ENCODE data around the gene FER. TPM values are rescaled to one million over a fixed set of nuclear protein-coding genes. Genes with fewer than 3 reads are reported as not detected.

The FER gene
- total and polyA plus RNA-seq, 2 of the 13 experiments (the other 11 are each of a cell fraction or from before 2014, with no cell fraction given) = 7.9 to 29.0 TPM

DNA sequence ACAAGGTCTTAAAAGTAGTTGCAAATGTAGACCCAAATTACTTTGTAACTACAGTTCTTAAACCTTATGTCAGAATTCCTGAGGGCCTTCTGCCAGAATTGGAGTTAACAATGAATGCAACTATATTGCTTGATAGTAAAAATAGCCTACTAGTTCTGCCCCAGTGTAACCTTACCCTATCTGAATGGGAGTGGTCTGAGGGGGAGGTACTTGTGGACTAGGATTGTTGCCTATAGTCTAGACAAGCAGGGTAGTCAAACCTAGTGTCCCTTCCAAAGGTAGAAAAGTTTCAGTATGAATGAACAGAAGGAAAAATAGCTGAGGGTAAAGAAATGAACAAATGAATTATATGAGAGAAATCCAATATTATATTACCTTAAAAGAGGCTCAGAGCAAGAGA is 419.9 kb downstream of the FER start:
- DNase-seq (ENCODE audit: low spot score) (no peak), ATAC-seq (no peak), FAIRE-seq (no peak)
- no peaks in the 10 kb centered on the region for H3K36me3 ChIP-seq (replicated peaks in 1 of 2; ENCODE audit: control insufficient read depth in 1 of 2, insufficient read depth in 2 of 2, low read length in 2 of 2)
- TF ChIP-seq SALL1 (CRISPR knock-in tag; IDR thresholded peaks at IDR 0.05) (no peak), MBD4 (IDR thresholded peaks at IDR 0.05; ENCODE audit: borderline replicate concordance, low read length) (no peak), FOXM1 (CRISPR knock-in tag; IDR thresholded peaks at IDR 0.05) (no peak), HDAC6 (IDR thresholded peaks at IDR 0.05; ENCODE audit: low read depth, low read length) (no peak), NCOA1 (CRISPR knock-in tag; IDR thresholded peaks at IDR 0.05) (no peak), ZNF788 (CRISPR knock-in tag; IDR thresholded peaks at IDR 0.05; ENCODE audit: borderline replicate concordance) (no peak), GTF2F1 (IDR thresholded peaks at IDR 0.05; ENCODE audit: low read length) (no peak), DZIP1 (CRISPR knock-in tag; IDR thresholded peaks at IDR 0.05) (no peak), FLYWCH1 (CRISPR knock-in tag; IDR thresholded peaks at IDR 0.05) (no peak), CBX2 (IDR thresholded peaks at IDR 0.05; ENCODE audit: low read depth, low read length) (no peak), CBX2 (CRISPR knock-in tag; IDR thresholded peaks at IDR 0.05; ENCODE audit: low read depth) (no peak), TEAD2 (CRISPR knock-in tag; IDR thresholded peaks at IDR 0.05) (no peak), MAZ (IDR thresholded peaks at IDR 0.05; ENCODE audit: borderline replicate concordance, low read depth, low read length) (no peak), MAZ (CRISPR knock-in tag; IDR thresholded peaks at IDR 0.05; ENCODE audit: low read depth) (no peak), ZBTB34 (CRISPR knock-in tag; IDR thresholded peaks at IDR 0.05) (no peak), ZNF205 (CRISPR knock-in tag; IDR thresholded peaks at IDR 0.05) (no peak), MYNN (CRISPR knock-in tag; IDR thresholded peaks at IDR 0.05; ENCODE audit: low read depth) (no peak), ZNF614 (CRISPR knock-in tag; IDR thresholded peaks at IDR 0.05; ENCODE audit: borderline replicate concordance) (no peak), DNMT3B (CRISPR knock-in tag; conservative IDR thresholded peaks at IDR 0.05) (no peak)
- TF ChIP-seq, protein P1, sequence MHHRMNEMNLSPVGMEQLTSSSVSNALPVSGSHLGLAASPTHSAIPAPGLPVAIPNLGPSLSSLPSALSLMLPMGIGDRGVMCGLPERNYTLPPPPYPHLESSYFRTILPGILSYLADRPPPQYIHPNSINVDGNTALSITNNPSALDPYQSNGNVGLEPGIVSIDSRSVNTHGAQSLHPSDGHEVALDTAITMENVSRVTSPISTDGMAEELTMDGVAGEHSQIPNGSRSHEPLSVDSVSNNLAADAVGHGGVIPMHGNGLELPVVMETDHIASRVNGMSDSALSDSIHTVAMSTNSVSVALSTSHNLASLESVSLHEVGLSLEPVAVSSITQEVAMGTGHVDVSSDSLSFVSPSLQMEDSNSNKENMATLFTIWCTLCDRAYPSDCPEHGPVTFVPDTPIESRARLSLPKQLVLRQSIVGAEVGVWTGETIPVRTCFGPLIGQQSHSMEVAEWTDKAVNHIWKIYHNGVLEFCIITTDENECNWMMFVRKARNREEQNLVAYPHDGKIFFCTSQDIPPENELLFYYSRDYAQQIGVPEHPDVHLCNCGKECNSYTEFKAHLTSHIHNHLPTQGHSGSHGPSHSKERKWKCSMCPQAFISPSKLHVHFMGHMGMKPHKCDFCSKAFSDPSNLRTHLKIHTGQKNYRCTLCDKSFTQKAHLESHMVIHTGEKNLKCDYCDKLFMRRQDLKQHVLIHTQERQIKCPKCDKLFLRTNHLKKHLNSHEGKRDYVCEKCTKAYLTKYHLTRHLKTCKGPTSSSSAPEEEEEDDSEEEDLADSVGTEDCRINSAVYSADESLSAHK (CRISPR knock-in tag; IDR thresholded peaks at IDR 0.05; ENCODE audit: borderline replicate concordance) = no peak
- TF ChIP-seq, protein P2, sequence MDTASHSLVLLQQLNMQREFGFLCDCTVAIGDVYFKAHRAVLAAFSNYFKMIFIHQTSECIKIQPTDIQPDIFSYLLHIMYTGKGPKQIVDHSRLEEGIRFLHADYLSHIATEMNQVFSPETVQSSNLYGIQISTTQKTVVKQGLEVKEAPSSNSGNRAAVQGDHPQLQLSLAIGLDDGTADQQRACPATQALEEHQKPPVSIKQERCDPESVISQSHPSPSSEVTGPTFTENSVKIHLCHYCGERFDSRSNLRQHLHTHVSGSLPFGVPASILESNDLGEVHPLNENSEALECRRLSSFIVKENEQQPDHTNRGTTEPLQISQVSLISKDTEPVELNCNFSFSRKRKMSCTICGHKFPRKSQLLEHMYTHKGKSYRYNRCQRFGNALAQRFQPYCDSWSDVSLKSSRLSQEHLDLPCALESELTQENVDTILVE (CRISPR knock-in tag; IDR thresholded peaks at IDR 0.05) = no peak
- no peaks in the 10 kb centered on the region for H3K9me3 ChIP-seq (ENCODE audit: low read length)
- in situ Hi-C loops (cut with HindIII; ENCODE audit: extremely low pct_ligation_motif_present, low pct_unique_long_range_greater_than_20kb) (no loop called here), intact Hi-C loops (cut with micrococcal nuclease; ENCODE audit: unreplicated experiment) (no loop called here)
- no peaks in the 10 kb centered on the region for H4K20me1 ChIP-seq (ENCODE audit: insufficient read depth, low read length)
- H3K27ac ChIP-seq (ENCODE audit: extremely low read length, insufficient read depth, low read length) = no peak overlapping the region
- no peaks in the 10 kb centered on the region for H3K79me2 ChIP-seq (ENCODE audit: insufficient read depth, low read length)
- no peak overlapping the region for H3K4me2 ChIP-seq (ENCODE audit: low read depth, low read length)
- CTCF ChIA-PET (ENCODE audit: low intra/inter-chr PET ratio, low total read pairs) = no interaction called here
- peaks cover 10% of the 10 kb centered on the region; the same call in 1 of the 2 replicates for H3K4me1 ChIP-seq (ENCODE audit: insufficient read depth, low read length)
- H2AFZ ChIP-seq (ENCODE audit: low read length) = no peak overlapping the region
- BruUV-seq (replicated peaks) = no TSS peak
- H3K9ac ChIP-seq (ENCODE audit: insufficient read depth, low read depth, low read length) = no peak overlapping the region
- H3K27me3 ChIP-seq (ENCODE audit: control insufficient read depth in 1 of 2, insufficient read depth in 2 of 2, low read length in 2 of 2) = no peaks in the 10 kb centered on the region
- H3K4me3 ChIP-seq (replicated peaks in 1 of 3; ENCODE audit: insufficient read depth in 1 of 3, low read depth in 2 of 3, low read length in 3 of 3) = no peak overlapping the region
- POLR2A ChIA-PET = no interaction called here

Measured in HepG2 (cell line).